ENCODE results near the gene GALNT9. TPM values are rescaled to one million over a fixed set of nuclear protein-coding genes. Genes with fewer than 3 reads are reported as not detected.

Gene GALNT9
- polyA plus RNA-seq, 3 donors: not detected

DNA sequence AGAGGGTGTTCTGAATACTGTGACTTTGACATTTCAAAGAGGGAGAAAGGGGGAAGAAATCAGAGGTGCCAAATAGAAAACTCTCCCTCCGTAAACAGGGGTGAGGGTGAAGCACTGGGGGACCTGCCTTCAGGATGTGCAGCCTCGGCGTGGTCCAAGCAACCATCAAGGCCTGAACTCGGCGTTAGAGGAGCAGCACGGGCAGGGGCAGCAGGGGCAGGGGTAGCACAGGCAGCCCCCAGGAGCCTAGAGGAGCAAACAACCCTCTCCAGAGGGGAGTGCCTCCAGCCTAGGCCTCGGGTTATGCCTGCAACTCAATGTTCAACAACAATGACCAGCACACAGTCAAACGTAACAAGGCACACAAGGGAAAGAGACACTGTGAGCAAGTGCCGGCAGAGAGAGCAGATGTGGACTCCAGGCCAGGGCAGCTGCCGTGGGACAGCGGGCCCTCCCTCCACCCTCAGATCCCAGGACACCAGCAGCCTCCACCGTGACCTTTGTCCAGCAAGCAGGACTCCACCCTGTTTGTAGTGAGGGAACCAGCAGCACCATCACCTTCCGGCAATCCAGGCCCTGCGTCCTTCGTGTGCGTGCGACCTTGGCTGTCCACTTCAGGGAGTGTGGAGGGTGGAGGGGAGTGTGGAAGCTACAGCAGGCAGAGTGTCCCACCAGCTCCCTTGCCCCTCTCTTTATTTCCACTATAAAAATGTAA lies 18.0 kb downstream of the GALNT9 start:
- TF ChIP-seq CTCF (IDR thresholded peaks at IDR 0.05): no peak
- Histone ChIP-seq H4K20me1 (ENCODE audit: insufficient read depth, low read length) (no peaks in the 10 kb centered on the region), H3K27me3 (ENCODE audit: control insufficient read depth in 2 of 2, insufficient read depth in 2 of 2, low read length in 2 of 2) (no peaks in the 10 kb centered on the region), H3K4me2 (replicated peaks; ENCODE audit: extremely low read depth, low read length, poor library complexity, severe bottlenecking) (no peak overlapping the region), H3K9me3 (replicated peaks in 1 of 2; ENCODE audit: control insufficient read depth in 1 of 2, insufficient read depth in 1 of 2, low read length in 2 of 2) (peaks cover 19 to 26% of the 10 kb centered on the region in 2 donors), H3K4me3 (replicated peaks in 1 of 3; ENCODE audit: low read depth in 2 of 3, low read length in 3 of 3) (no peak overlapping the region), H3K79me2 (ENCODE audit: insufficient read depth, low read length) (no peaks in the 10 kb centered on the region), H3K36me3 (replicated peaks in 1 of 2; ENCODE audit: control insufficient read depth in 1 of 2, insufficient read depth in 2 of 2, low read length in 2 of 2) (no peaks in the 10 kb centered on the region), H3K4me1 (ENCODE audit: control insufficient read depth in 1 of 2, insufficient read depth in 2 of 2, low read length in 2 of 2) (no peaks in the 10 kb centered on the region), H3K9ac (ENCODE audit: insufficient read depth, low read length, poor library complexity, severe bottlenecking) (no peak overlapping the region), H3K27ac (ENCODE audit: low read depth in 1 of 2, low read length in 2 of 2) (no peak overlapping the region), H2AFZ (ENCODE audit: insufficient read depth, low read depth, low read length, poor library complexity, severe bottlenecking) (no peak overlapping the region)
- intact Hi-C loops (cut with micrococcal nuclease): no loop called here
- WGBS (ENCODE audit: insufficient coverage): 92% methylated on average over 10 of the region's 17 CpGs
- H3K27me3 Mint-ChIP-seq (ENCODE audit: low read depth in 3 of 3): peaks cover 3 to 13% (median 5%) of the 10 kb centered on the region in 3 donors
- no peak for DNase-seq
- H3K36me3 Mint-ChIP-seq: no peaks in the 10 kb centered on the region
- H3K27ac Mint-ChIP-seq: no peak overlapping the region
- no peak overlapping the region for H3K4me3 Mint-ChIP-seq
- H3K4me1 Mint-ChIP-seq: no peaks in the 10 kb centered on the region
- H3K9me3 Mint-ChIP-seq: peaks cover 13 to 35% (median 18%) of the 10 kb centered on the region in 7 donors

DNA sequence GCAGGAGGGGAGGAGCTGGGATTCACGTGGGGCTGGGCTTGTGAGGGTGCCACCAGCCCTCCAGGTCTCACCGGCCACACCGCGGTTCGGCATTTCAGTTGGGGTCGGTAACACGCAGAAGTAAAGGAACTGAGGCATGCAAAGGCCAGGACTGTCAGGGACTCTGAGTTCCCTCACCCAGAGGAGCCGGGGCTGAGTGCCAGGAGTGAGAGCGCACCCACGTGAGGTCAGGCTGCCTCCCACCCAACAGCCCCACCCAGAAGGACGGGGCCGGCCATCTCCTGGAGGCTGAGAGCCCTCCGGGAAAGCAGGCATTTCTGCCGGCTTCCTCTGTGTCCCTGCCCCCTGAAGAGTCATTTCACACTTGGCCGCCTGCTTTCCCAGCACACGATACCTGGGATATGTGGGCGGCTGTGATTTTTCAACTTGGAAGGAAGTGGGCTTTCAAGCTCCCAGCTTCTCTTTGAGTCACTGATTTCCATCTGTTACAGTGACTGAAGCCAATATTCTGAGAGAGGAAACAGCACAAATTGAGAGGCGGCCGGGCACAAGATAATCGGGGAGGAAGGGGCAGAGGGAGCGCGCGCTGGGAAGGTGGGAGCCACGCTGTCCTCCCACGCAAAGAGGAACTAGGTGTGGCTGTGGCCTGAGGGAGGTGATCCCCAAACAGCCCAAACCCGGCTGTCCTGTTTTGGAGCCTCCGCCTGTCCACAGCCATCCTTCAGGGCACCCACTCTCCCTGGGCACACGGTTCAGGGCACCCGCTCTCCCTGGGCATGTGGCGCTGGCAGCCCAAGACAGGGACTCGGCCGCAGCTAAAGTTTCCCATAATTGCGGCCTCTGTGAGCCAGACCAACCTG lies 19.0 kb downstream of the GALNT9 start:
- H3K79me2 ChIP-seq (ENCODE audit: insufficient read depth, low read length): no peaks in the 10 kb centered on the region
- no peak overlapping the region for H3K4me3 ChIP-seq (replicated peaks in 1 of 3; ENCODE audit: low read depth in 2 of 3, low read length in 3 of 3)
- Mint-ChIP-seq H3K4me1 (no peaks in the 10 kb centered on the region), H3K9me3 (peaks cover 17 to 42% (median 19%) of the 10 kb centered on the region in 7 donors), H3K27me3 (ENCODE audit: low read depth in 3 of 3) (peaks cover 3 to 13% (median 4%) of the 10 kb centered on the region in 3 donors), H3K4me3 (no peak overlapping the region), H3K27ac (no peak overlapping the region), H3K36me3 (no peaks in the 10 kb centered on the region)
- peaks cover 19 to 35% of the 10 kb centered on the region in 2 donors for H3K9me3 ChIP-seq (replicated peaks in 1 of 2; ENCODE audit: control insufficient read depth in 1 of 2, insufficient read depth in 1 of 2, low read length in 2 of 2)
- no peaks in the 10 kb centered on the region for H3K4me1 ChIP-seq (ENCODE audit: control insufficient read depth in 1 of 2, insufficient read depth in 2 of 2, low read length in 2 of 2)
- H2AFZ ChIP-seq (ENCODE audit: insufficient read depth, low read depth, low read length, poor library complexity, severe bottlenecking): no peak overlapping the region
- DNase-seq: no peak
- intact Hi-C loops (cut with micrococcal nuclease): no loop called here
- TF ChIP-seq CTCF (IDR thresholded peaks at IDR 0.05): no peak
- H3K36me3 ChIP-seq (replicated peaks in 1 of 2; ENCODE audit: control insufficient read depth in 1 of 2, insufficient read depth in 2 of 2, low read length in 2 of 2): no peaks in the 10 kb centered on the region
- WGBS (ENCODE audit: insufficient coverage): 71% methylated on average over 24 of the region's 33 CpGs
- H3K27ac ChIP-seq (ENCODE audit: low read depth in 1 of 2, low read length in 2 of 2): no peak overlapping the region
- H3K4me2 ChIP-seq (replicated peaks; ENCODE audit: extremely low read depth, low read length, poor library complexity, severe bottlenecking): no peak overlapping the region
- H3K9ac ChIP-seq (ENCODE audit: insufficient read depth, low read length, poor library complexity, severe bottlenecking): no peak overlapping the region
- no peaks in the 10 kb centered on the region for H3K27me3 ChIP-seq (ENCODE audit: control insufficient read depth in 2 of 2, insufficient read depth in 2 of 2, low read length in 2 of 2)
- H4K20me1 ChIP-seq (ENCODE audit: insufficient read depth, low read length): no peaks in the 10 kb centered on the region
